Keratinocyte (primary cell): ENCODE data around the gene HEPH.

Source experiments
- CTCF ChIP-seq, 3 experiments: IDR thresholded peaks in 1 of 3; conservative IDR thresholded peaks in 1 of 3; optimal IDR thresholded peaks in 1 of 3; 2 replicates in 2 of 3; 3 replicates in 1 of 3; pipeline versions ENCODE3 to v1.5.1; 2011; ENCODE audit warnings: low read length in 3 of 3, mild to moderate bottlenecking in 3 of 3, moderate library complexity in 2 of 3, control low read depth in 1 of 3, inconsistent platforms in 1 of 3; ENCODE audit not compliant: insufficient read depth in 2 of 3; ENCODE audit errors: extremely low read depth in 1 of 3
- EZH2 ChIP-seq: IDR thresholded peaks from one replicate; pipeline ENCODE4 v1.6.1; 2012; ENCODE audit warnings: inconsistent platforms, mild to moderate bottlenecking, low read length, moderate library complexity

- TF ChIP-seq CTCF (optimal IDR thresholded peaks at IDR 0.05 in 1 of 3, IDR thresholded peaks at IDR 0.05 in 1 of 3, conservative IDR thresholded peaks at IDR 0.05 in 1 of 3; ENCODE audit: extremely low read depth in 1 of 3, insufficient read depth in 2 of 3, low read length in 3 of 3) (no peak), EZH2 (no peak)
Observed at GRCh38 chrX:66193821-66194220, 29.8 kb downstream of the HEPH start.
